IMR-90 (cell line): Measurements from ENCODE around the gene LRFN2. TPM values are rescaled to one million over a fixed set of nuclear protein-coding genes. Genes with fewer than 3 reads are reported as not detected.

Experiments used
- ATAC-seq: fragments of 200-7000 bp; cut with Tn5 transposase; 2 replicates; pipeline ENCODE4 v1.9.1; 2020; ENCODE audit warnings: low read depth, mild to moderate bottlenecking, moderate library complexity
- BruUV-seq: library from RNA; stranded (reverse); fragments of 400-500 nt; replicated peaks from 2 replicates; lab custom pipeline; 2021; lab: Mats Ljungman, UMichigan
- CTCF ChIA-PET: fragments of 300-600 bp; formaldehyde crosslinking; extraction: SDS; loops from one replicate; lab custom pipeline; 2021; ENCODE audit warnings: antibody characterized with exemption; lab: Yijun Ruan, JAX
- POLR2A ChIA-PET: fragments of 300-600 bp; sonication (Branson Sonifier 250); formaldehyde crosslinking; loops from one replicate; lab custom pipeline; 2022; ENCODE audit warnings: antibody characterized with exemption; ENCODE audit not compliant: unreplicated experiment; lab: Charles Lee
- DNase-seq: peaks from one replicate; pipeline ENCODE4 v3.0.0; 2013
- H2AFZ ChIP-seq: replicated peaks from 2 replicates; pipeline ENCODE3; 2013; ENCODE audit warnings: low read length, mild to moderate bottlenecking; ENCODE audit not compliant: poor library complexity
- H2AK5ac ChIP-seq: 2 replicates; pipeline ENCODE4 v1.6.1; 2013; ENCODE audit warnings: low read depth, low read length, inconsistent platforms
- H2AK9ac ChIP-seq: replicated peaks from 2 replicates; pipeline ENCODE3; 2013; ENCODE audit warnings: mild to moderate bottlenecking, low read depth, low read length, moderate library complexity; ENCODE audit not compliant: poor library complexity
- H2BK120ac ChIP-seq: 2 replicates; pipeline ENCODE4 v1.6.1; 2013; ENCODE audit warnings: low read depth, low read length, inconsistent platforms
- H2BK15ac ChIP-seq: 3 replicates; pipeline ENCODE4 v1.6.1; 2013; ENCODE audit warnings: low read depth, low read length, inconsistent platforms
- H2BK20ac ChIP-seq: 2 replicates; pipeline ENCODE4 v1.6.1; 2013; ENCODE audit warnings: low read depth, mild to moderate bottlenecking, inconsistent platforms, low read length, moderate library complexity
- H2BK5ac ChIP-seq: 2 replicates; pipeline ENCODE4 v1.6.1; 2013; ENCODE audit warnings: mild to moderate bottlenecking, low read depth, low read length, inconsistent platforms; ENCODE audit not compliant: poor library complexity, severe bottlenecking
- H3K14ac ChIP-seq: replicated peaks from 2 replicates; pipeline ENCODE4 v1.6.1; 2013; ENCODE audit warnings: low read depth, low read length, inconsistent platforms
- H3K18ac ChIP-seq: 2 replicates; pipeline ENCODE4 v1.6.1; 2013; ENCODE audit warnings: low read depth, low read length, control low read depth
- H3K23ac ChIP-seq: 2 replicates; pipeline ENCODE4 v1.6.1; 2013; ENCODE audit warnings: low read depth, low read length, inconsistent platforms
- H3K27ac ChIP-seq: 2 replicates; pipeline ENCODE4 v1.5.1; 2013; ENCODE audit warnings: mild to moderate bottlenecking, control low read depth, low read length; ENCODE audit not compliant: insufficient read depth
- H3K27me3 ChIP-seq: 2 replicates; pipeline ENCODE4 v1.6.1; 2013; ENCODE audit warnings: low read length; ENCODE audit not compliant: control insufficient read depth, insufficient read depth
- H3K36me3 ChIP-seq: 2 replicates; pipeline ENCODE4 v1.6.1; 2013; ENCODE audit warnings: low read length, mixed read lengths; ENCODE audit not compliant: control insufficient read depth, insufficient read depth
- H3K4ac ChIP-seq: 2 replicates; pipeline ENCODE4 v1.6.1; 2013; ENCODE audit warnings: low read depth, low read length, inconsistent platforms
- H3K4me1 ChIP-seq: 2 replicates; pipeline ENCODE4 v1.6.1; 2013; ENCODE audit warnings: low read length, mixed read lengths; ENCODE audit not compliant: control insufficient read depth, insufficient read depth
- H3K4me2 ChIP-seq: 2 replicates; pipeline ENCODE4 v1.6.1; 2013; ENCODE audit warnings: low read depth, mild to moderate bottlenecking, control low read depth, low read length, moderate library complexity
- H3K4me3 ChIP-seq: 2 replicates; pipeline ENCODE4 v1.5.1; 2013; ENCODE audit warnings: low read depth, mild to moderate bottlenecking, control low read depth, low read length, moderate library complexity; ENCODE audit not compliant: insufficient read depth
- H3K56ac ChIP-seq: 2 replicates; pipeline ENCODE4 v1.6.1; 2013; ENCODE audit warnings: low read length, inconsistent platforms; ENCODE audit not compliant: insufficient read depth; ENCODE audit errors: extremely low read depth
- H3K79me1 ChIP-seq, 2 experiments: 2 replicates each; pipeline ENCODE4 v1.6.1; 2013; ENCODE audit warnings: low read length in 2 of 2, inconsistent platforms in 1 of 2, low read depth in 1 of 2
- H3K9ac ChIP-seq: 2 replicates; pipeline ENCODE4 v1.6.1; 2013; ENCODE audit warnings: low read depth, low read length, control low read depth
- H3K9me1 ChIP-seq: 2 replicates; pipeline ENCODE4 v1.6.1; 2013; ENCODE audit warnings: low read length, inconsistent platforms; ENCODE audit not compliant: insufficient read depth
- H3K9me3 ChIP-seq: 2 replicates; pipeline ENCODE4 v1.6.1; 2013; ENCODE audit warnings: low read length; ENCODE audit not compliant: control insufficient read depth, insufficient read depth
- H4K20me1 ChIP-seq: 2 replicates; pipeline ENCODE4 v1.6.1; 2013; ENCODE audit warnings: low read length, inconsistent platforms; ENCODE audit not compliant: insufficient read depth
- H4K5ac ChIP-seq: 2 replicates; pipeline ENCODE4 v1.6.1; 2013; ENCODE audit warnings: mild to moderate bottlenecking, low read depth, low read length, control low read depth
- H4K8ac ChIP-seq, 2 experiments: 2 replicates each; pipeline ENCODE4 v1.6.1; 2013; ENCODE audit warnings: low read depth in 2 of 2, low read length in 2 of 2, control low read depth in 1 of 2, inconsistent platforms in 1 of 2
- H4K91ac ChIP-seq: 2 replicates; pipeline ENCODE4 v1.6.1; 2013; ENCODE audit warnings: low read depth, low read length, inconsistent platforms; ENCODE audit not compliant: insufficient read depth
- BHLHE40 ChIP-seq: fragments of 150-350 bp; IDR thresholded peaks from 2 replicates; pipeline ENCODE4 v1.6.1; 2016; ENCODE audit warnings: mild to moderate bottlenecking, low read depth, low read length
- CEBPB ChIP-seq: IDR thresholded peaks from 2 replicates; pipeline ENCODE4 v1.6.1; 2012; ENCODE audit warnings: low read depth, low read length, improper control_type of control experiment
- FOS ChIP-seq: fragments of 150-350 bp; IDR thresholded peaks from 2 replicates; pipeline ENCODE4 v1.6.1; 2016; ENCODE audit warnings: low read depth, low read length
- MAFK ChIP-seq: IDR thresholded peaks from 2 replicates; pipeline ENCODE4 v1.6.1; 2012; ENCODE audit warnings: low read depth, low read length, improper control_type of control experiment
- MXI1 ChIP-seq: IDR thresholded peaks from 2 replicates; pipeline ENCODE4 v1.6.1; 2012; ENCODE audit warnings: low read depth, mild to moderate bottlenecking, low read length, moderate library complexity, borderline replicate concordance
- NFE2L2 ChIP-seq: fragments of 150-350 bp; IDR thresholded peaks from 2 replicates; pipeline ENCODE4 v1.6.1; 2016; ENCODE audit warnings: low read depth, mild to moderate bottlenecking, low read length
- POLR2A ChIP-seq: IDR thresholded peaks from 2 replicates; pipeline ENCODE4 v1.6.1; 2012; ENCODE audit warnings: mild to moderate bottlenecking, low read depth, low read length
- RAD21 ChIP-seq: IDR thresholded peaks from 2 replicates; pipeline ENCODE4 v1.6.1; 2012; ENCODE audit warnings: low read length, improper control_type of control experiment
- RCOR1 ChIP-seq: IDR thresholded peaks from 2 replicates; pipeline ENCODE4 v1.6.1; 2012; ENCODE audit warnings: mild to moderate bottlenecking, low read length, improper control_type of control experiment; ENCODE audit not compliant: insufficient replicate concordance
- RFX5 ChIP-seq: IDR thresholded peaks from 2 replicates; pipeline ENCODE4 v1.8.0; 2012; ENCODE audit warnings: low read depth, mild to moderate bottlenecking, low read length, moderate library complexity
- SMC3 ChIP-seq: fragments of 150-350 bp; IDR thresholded peaks from 2 replicates; pipeline ENCODE4 v1.6.1; 2016; ENCODE audit warnings: low read depth, mild to moderate bottlenecking, antibody characterized with exemption, low read length, moderate library complexity
- USF2 ChIP-seq: fragments of 150-350 bp; IDR thresholded peaks from 2 replicates; pipeline ENCODE4 v1.6.1; 2017; ENCODE audit warnings: mild to moderate bottlenecking, antibody characterized with exemption, low read length, low read depth
- WGBS, 2 experiments: methylation state at CpG; one replicate each; pipeline versions ENCODE4 v1.1.5 to v1.1.7; 2013; ENCODE audit warnings: missing lambda C conversion rate in 2 of 2; ENCODE audit not compliant: insufficient read length in 1 of 2; ENCODE audit errors: extremely low coverage in 2 of 2; 5-methylcytosine and 5-hydroxymethylcytosine counted together
- dilution Hi-C: fragments of 300-500 bp; cut with HindIII; formaldehyde crosslinking; loops from one replicate; pipeline ENCODE4 v1.14.3; 2018; ENCODE audit warnings: low sequenced_read_pairs; ENCODE audit not compliant: unreplicated experiment
- in situ Hi-C: fragments of 300-500 bp; cut with MboI; formaldehyde crosslinking; loops from 3 replicates; pipeline ENCODE4 v1.14.3; 2019; ENCODE audit warnings: low sequenced_read_pairs, inconsistent platforms, mixed read lengths
- intact Hi-C: fragments of 100-400 bp; cut with micrococcal nuclease; formaldehyde crosslinking; loops from 2 replicates; pipeline ENCODE4 v1.10.0; 2022
- polyA plus RNA-seq, 3 experiments: library from polyadenylated mRNA; depleted of rRNA; stranded (reverse); fragments of >200 nt; gene quantifications; 2 replicates each; pipeline ENCODE4 v1.2.3, GENCODE V29; 2012; ENCODE audit warnings: low replicate concordance in 1 of 3
- total RNA-seq: library from RNA; depleted of rRNA; stranded (reverse); fragments of >200 nt; gene quantifications from 2 replicates; pipeline ENCODE4 v1.2.3, GENCODE V29; 2012
- TF ChIP-seq, protein P1 (sequence below): conservative IDR thresholded peaks from 2 replicates; pipeline ENCODE4 v1.5.1; 2012; ENCODE audit warnings: mild to moderate bottlenecking, low read depth, low read length, improper control_type of control experiment
- TF ChIP-seq, protein P2 (sequence below): fragments of 150-350 bp; IDR thresholded peaks from 2 replicates; pipeline ENCODE4 v1.6.1; 2016; ENCODE audit warnings: low read depth, mild to moderate bottlenecking, low read length, moderate library complexity, borderline replicate concordance

LRFN2 gene
- total and polyA plus RNA-seq, 2 of the 4 experiments (the other 2 are of a cell fraction), result not detected

DNA sequence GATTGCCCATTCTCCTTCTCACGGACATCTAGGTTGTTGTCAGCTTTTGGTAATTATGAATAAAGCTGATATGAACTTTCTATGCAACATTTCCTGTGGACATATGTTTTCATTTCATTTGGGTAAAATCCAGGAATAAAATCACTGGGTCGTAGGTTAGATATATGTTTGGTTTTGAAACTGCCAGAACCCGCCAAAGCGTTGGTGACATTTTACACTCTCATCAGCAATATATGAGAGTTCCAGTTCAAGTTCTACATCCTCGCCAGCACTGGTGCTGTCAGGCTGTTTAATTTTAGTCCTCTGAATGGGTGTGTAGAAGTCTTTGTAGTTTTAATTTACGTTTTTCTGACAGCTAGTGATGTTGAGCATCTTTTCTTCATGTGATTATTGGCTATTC is 27.5 kb upstream of the LRFN2 start:
- Histone ChIP-seq H3K79me1 (no peaks in the 10 kb centered on the region), H2BK15ac (no peak overlapping the region), H3K9me1 (no peaks in the 10 kb centered on the region), H2AK5ac (no peak overlapping the region), H3K4me1 (no peaks in the 10 kb centered on the region), H4K8ac (no peak overlapping the region), H3K36me3 (no peaks in the 10 kb centered on the region), H3K4me2 (no peak overlapping the region), H3K14ac (no peak overlapping the region), H2AFZ (no peak overlapping the region), H3K4me3 (no peak overlapping the region), H3K56ac (no peak overlapping the region), H2BK120ac (no peak overlapping the region), H3K9ac (no peak overlapping the region), H4K91ac (no peak overlapping the region), H4K5ac (no peak overlapping the region), H3K4ac (no peak overlapping the region), H3K27me3 (no peaks in the 10 kb centered on the region), H3K27ac (no peak overlapping the region), H3K18ac (no peak overlapping the region), H2AK9ac (no peak overlapping the region), H3K23ac (no peak overlapping the region), H2BK5ac (no peak overlapping the region), H4K20me1 (no peaks in the 10 kb centered on the region), H2BK20ac (no peak overlapping the region), H3K9me3 (no peaks in the 10 kb centered on the region)
- BruUV-seq, result no TSS peak
- no CpG with 5 or more reads among the region's 6 CpGs for WGBS, 2 experiments
- ATAC-seq, result no peak
- intact Hi-C loops, result no loop called here
- dilution Hi-C loops, result no loop called here
- ChIA-PET POLR2A (no interaction called here), CTCF (no interaction called here)
- TF ChIP-seq RCOR1 (no peak), POLR2A (no peak), CEBPB (no peak), SMC3 (no peak), RAD21 (no peak), MAFK (no peak), FOS (no peak), BHLHE40 (no peak), RFX5 (no peak), NFE2L2 (no peak), USF2 (no peak), MXI1 (no peak)
- TF ChIP-seq, protein P1, sequence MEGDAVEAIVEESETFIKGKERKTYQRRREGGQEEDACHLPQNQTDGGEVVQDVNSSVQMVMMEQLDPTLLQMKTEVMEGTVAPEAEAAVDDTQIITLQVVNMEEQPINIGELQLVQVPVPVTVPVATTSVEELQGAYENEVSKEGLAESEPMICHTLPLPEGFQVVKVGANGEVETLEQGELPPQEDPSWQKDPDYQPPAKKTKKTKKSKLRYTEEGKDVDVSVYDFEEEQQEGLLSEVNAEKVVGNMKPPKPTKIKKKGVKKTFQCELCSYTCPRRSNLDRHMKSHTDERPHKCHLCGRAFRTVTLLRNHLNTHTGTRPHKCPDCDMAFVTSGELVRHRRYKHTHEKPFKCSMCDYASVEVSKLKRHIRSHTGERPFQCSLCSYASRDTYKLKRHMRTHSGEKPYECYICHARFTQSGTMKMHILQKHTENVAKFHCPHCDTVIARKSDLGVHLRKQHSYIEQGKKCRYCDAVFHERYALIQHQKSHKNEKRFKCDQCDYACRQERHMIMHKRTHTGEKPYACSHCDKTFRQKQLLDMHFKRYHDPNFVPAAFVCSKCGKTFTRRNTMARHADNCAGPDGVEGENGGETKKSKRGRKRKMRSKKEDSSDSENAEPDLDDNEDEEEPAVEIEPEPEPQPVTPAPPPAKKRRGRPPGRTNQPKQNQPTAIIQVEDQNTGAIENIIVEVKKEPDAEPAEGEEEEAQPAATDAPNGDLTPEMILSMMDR, result no peak
- TF ChIP-seq, protein P2, sequence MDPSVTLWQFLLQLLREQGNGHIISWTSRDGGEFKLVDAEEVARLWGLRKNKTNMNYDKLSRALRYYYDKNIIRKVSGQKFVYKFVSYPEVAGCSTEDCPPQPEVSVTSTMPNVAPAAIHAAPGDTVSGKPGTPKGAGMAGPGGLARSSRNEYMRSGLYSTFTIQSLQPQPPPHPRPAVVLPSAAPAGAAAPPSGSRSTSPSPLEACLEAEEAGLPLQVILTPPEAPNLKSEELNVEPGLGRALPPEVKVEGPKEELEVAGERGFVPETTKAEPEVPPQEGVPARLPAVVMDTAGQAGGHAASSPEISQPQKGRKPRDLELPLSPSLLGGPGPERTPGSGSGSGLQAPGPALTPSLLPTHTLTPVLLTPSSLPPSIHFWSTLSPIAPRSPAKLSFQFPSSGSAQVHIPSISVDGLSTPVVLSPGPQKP, result no peak
- in situ Hi-C loops, result no loop called here
- no peak for DNase-seq
